ENCODE measurements around the gene TCF7L1.

Gene TCF7L1

GRCh38 chr2:85164145-85164569 lies 31.0 kb downstream of the TCF7L1 start:
- DNase-seq (ENCODE audit: low spot score) = no peak

- DNase-seq (ENCODE audit: low spot score) = no peak
These were observed 32.0 kb downstream of the TCF7L1 start for GRCh38 chr2:85165088-85165690.

GRCh38 chr2:85166021-85166420 lies 32.8 kb downstream of the TCF7L1 start:
- DNase-seq (ENCODE audit: low spot score) = no peak

- no peak for DNase-seq (ENCODE audit: low spot score)
These were observed 34.3 kb downstream of the TCF7L1 start for GRCh38 chr2:85167479-85167878.

- no peak for DNase-seq (ENCODE audit: low spot score)
These were observed 35.8 kb downstream of the TCF7L1 start for GRCh38 chr2:85168942-85169341.

GRCh38 chr2:85169581-85169980 lies 36.4 kb downstream of the TCF7L1 start:
- DNase-seq (ENCODE audit: low spot score) = no peak

- no peak for DNase-seq (ENCODE audit: low spot score)
These were observed 37.8 kb downstream of the TCF7L1 start for GRCh38 chr2:85170938-85171475.

- no peak for DNase-seq (ENCODE audit: low spot score)
These were observed 38.7 kb downstream of the TCF7L1 start for GRCh38 chr2:85171916-85172315.

- DNase-seq (ENCODE audit: low spot score) = no peak
These were observed 40.7 kb downstream of the TCF7L1 start for GRCh38 chr2:85173909-85174308.

- DNase-seq (ENCODE audit: low spot score) = no peak
These were observed 41.8 kb downstream of the TCF7L1 start for GRCh38 chr2:85174943-85175342.

GRCh38 chr2:85175369-85176299 lies 42.4 kb downstream of the TCF7L1 start:
- DNase-seq (ENCODE audit: low spot score) = no peak

- no peak for DNase-seq (ENCODE audit: low spot score)
These were observed 44.0 kb downstream of the TCF7L1 start for GRCh38 chr2:85177031-85177824.

- DNase-seq (ENCODE audit: low spot score) = no peak
These were observed 45.0 kb downstream of the TCF7L1 start for GRCh38 chr2:85178154-85178553.

- DNase-seq (ENCODE audit: low spot score) = no peak
These were observed 45.8 kb downstream of the TCF7L1 start for GRCh38 chr2:85178980-85179411.

- no peak for DNase-seq (ENCODE audit: low spot score)
These were observed 46.3 kb downstream of the TCF7L1 start for GRCh38 chr2:85179541-85179940.

- DNase-seq (ENCODE audit: low spot score) = no peak
These were observed 47.3 kb downstream of the TCF7L1 start for GRCh38 chr2:85180322-85181133.

- DNase-seq (ENCODE audit: low spot score) = no peak
These were observed 48.0 kb downstream of the TCF7L1 start for GRCh38 chr2:85181134-85181631.

GRCh38 chr2:85181844-85182456 lies 48.8 kb downstream of the TCF7L1 start:
- DNase-seq (ENCODE audit: low spot score) = no peak

GRCh38 chr2:85183076-85183475 lies 49.9 kb downstream of the TCF7L1 start:
- DNase-seq (ENCODE audit: low spot score) = no peak

- DNase-seq (ENCODE audit: low spot score) = no peak
These were observed 50.3 kb downstream of the TCF7L1 start for GRCh38 chr2:85183479-85183878.

- DNase-seq (ENCODE audit: low spot score) = no peak
These were observed 51.0 kb downstream of the TCF7L1 start for GRCh38 chr2:85184231-85184630.
